Naive thymus-derived CD8-positive, alpha-beta T cell (primary cell): Measurements from ENCODE around the gene PAIP2B. TPM values are rescaled to one million over a fixed set of nuclear protein-coding genes. Genes with fewer than 3 reads are reported as not detected.

ENCODE experiments used
- ATAC-seq, 2 donors: fragments of 150-1000 bp; cut with Tn5 transposase in 1 of 2; sonication (Bioruptor Pico), chemical (Tn5 transposase) in 1 of 2; 1 replicate in 1 of 2; 2 replicates in 1 of 2; pipeline ENCODE4 v1.10.0; 2021; ENCODE audit warnings: mild to moderate bottlenecking in 2 of 2, moderate library complexity in 2 of 2
- POLR2A ChIA-PET: fragments of 350-600 bp; sonication (Branson Sonifier 250); formaldehyde crosslinking; loops from one replicate; lab custom pipeline; 2021; ENCODE audit warnings: antibody characterized with exemption; lab: Charles Lee
- DNase-seq, 10 donors: peaks; one replicate each; pipeline versions ENCODE4 v3.0.0 to v3.0.0-alpha.2; 2020 to 2022
- H3K27ac Mint-ChIP-seq, 10 donors: one replicate each; pipeline ENCODE4 v1.8.0; 2020 to 2022; ENCODE audit warnings: mild to moderate bottlenecking in 10 of 10, mixed read lengths in 10 of 10, moderate library complexity in 4 of 10, inconsistent platforms in 1 of 10
- H3K27me3 Mint-ChIP-seq, 5 donors: one replicate each; pipeline ENCODE4 v1.8.0; 2021 to 2022; ENCODE audit warnings: mixed read lengths in 5 of 5
- H3K36me3 Mint-ChIP-seq, 3 donors: one replicate each; pipeline ENCODE4 v1.8.0; 2020 to 2022; ENCODE audit warnings: mixed read lengths in 3 of 3, mild to moderate bottlenecking in 2 of 3, inconsistent platforms in 1 of 3
- H3K4me1 Mint-ChIP-seq, 4 donors: one replicate each; pipeline ENCODE4 v1.8.0; 2021 to 2022; ENCODE audit warnings: mixed read lengths in 4 of 4
- H3K4me3 Mint-ChIP-seq, 10 donors: one replicate each; pipeline ENCODE4 v1.8.0; 2020 to 2022; ENCODE audit warnings: mild to moderate bottlenecking in 10 of 10, mixed read lengths in 10 of 10, moderate library complexity in 6 of 10, inconsistent platforms in 1 of 10
- H3K9me3 Mint-ChIP-seq, 9 donors: one replicate each; pipeline ENCODE4 v1.8.0; 2020 to 2022; ENCODE audit warnings: mixed read lengths in 9 of 9, mild to moderate bottlenecking in 3 of 9, inconsistent platforms in 1 of 9, moderate library complexity in 1 of 9
- polyA plus RNA-seq, 3 donors: library from polyadenylated mRNA; unstranded; fragments of 300-500 nt; fragmentation: Illumina TruSeq; gene quantifications; one replicate each; pipeline ENCODE4 v1.2.3, GENCODE V29; 2021
- total RNA-seq, 8 experiments: library from RNA in 2 of 8; stranded (reverse) in 2 of 8; gene quantifications; one replicate each; pipeline ENCODE4 v1.2.3 and lab custom pipeline; 2021 to 2026

The PAIP2B gene
- total and polyA plus RNA-seq, 5 experiments from 2014 or later, result 1.9 to 12.2 (median 2.5) TPM

DNA sequence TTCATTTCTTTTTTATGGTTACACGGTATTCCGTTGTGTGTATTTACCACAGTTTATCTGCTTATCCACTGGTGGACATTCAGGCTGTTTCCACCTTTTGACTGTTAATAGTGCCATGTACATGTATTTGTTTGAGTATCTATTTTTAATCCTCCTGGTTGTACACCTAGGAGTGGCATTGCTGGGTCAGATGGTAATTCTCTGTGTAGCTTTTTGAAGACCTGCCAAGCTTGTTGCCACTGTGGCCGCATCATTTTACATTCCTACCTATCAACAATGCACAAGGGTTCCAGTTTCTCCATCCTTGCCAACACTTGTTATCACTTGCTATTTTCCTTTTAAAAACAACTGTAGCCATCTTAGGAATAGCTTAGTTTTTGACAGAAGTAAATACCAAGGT lies 83.1 kb downstream of the PAIP2B start:
- DNase-seq, result no peak
- Mint-ChIP-seq H3K27ac (peak overlapping the region in 3 of 10 donors; percentile 4 to 52 (median 13)), H3K9me3 (no peaks in the 10 kb centered on the region), H3K4me3 (no peak overlapping the region), H3K27me3 (no peaks in the 10 kb centered on the region), H3K36me3 (peaks cover 7 to 97% (median 14%) of the 10 kb centered on the region in 3 donors), H3K4me1 (peaks cover 0 to 11% (median 5%) of the 10 kb centered on the region in 4 donors)
- POLR2A ChIA-PET, result no interaction called here
- ATAC-seq, result no peak

DNA sequence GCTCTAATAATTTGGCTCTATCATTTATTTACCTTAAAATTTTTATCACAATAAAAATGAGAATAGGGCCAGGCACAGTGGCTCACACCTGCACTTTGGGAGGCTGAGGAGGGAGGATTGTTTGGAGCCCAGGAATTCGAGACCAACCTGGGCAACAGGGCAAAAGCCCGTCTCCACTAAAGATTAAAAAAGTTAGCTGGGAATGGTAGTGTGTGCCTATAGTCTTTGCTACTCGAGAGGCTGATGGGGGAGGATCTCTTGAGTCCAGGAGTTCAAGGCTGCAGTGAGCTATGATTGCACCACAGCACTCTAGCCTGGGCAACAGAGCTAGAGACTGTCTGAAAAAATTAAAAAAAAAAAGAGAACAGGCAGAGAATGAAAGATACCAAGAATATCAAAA lies 90.7 kb downstream of the PAIP2B start:
- no peak for DNase-seq
- Mint-ChIP-seq H3K4me3 (no peak overlapping the region), H3K4me1 (peaks cover 0 to 1% (median under 1%) of the 10 kb centered on the region in 4 donors), H3K9me3 (no peaks in the 10 kb centered on the region), H3K36me3 (peaks cover 0 to 73% (median 8%) of the 10 kb centered on the region in 3 donors), H3K27ac (no peak overlapping the region), H3K27me3 (no peaks in the 10 kb centered on the region)
- POLR2A ChIA-PET, result no interaction called here
- ATAC-seq, result no peak

DNA sequence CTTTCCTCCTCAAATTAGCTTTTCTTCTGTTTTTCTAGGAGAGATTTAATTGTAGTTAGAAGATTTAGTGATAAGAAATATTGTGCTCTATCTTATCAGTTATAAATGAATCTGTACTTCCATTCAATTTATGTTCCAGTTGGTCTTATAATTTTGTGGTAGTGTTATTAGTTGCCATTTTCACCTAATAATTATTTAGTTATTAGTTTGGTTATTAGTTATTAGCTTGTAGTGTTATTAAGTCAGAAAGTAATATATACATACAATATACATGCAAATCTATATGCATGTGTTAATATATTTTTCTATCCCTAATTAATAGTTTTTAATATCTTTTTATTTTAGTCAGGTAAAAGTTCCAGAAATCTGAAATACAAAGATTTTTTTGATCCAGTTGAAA lies 93.3 kb downstream of the PAIP2B start:
- DNase-seq, result no peak
- POLR2A ChIA-PET, result no interaction called here
- H3K9me3 Mint-ChIP-seq, result no peaks in the 10 kb centered on the region
- H3K27ac Mint-ChIP-seq, result no peak overlapping the region
- H3K36me3 Mint-ChIP-seq, result peaks cover 0 to 49% (median 5%) of the 10 kb centered on the region in 3 donors
- H3K27me3 Mint-ChIP-seq, result no peaks in the 10 kb centered on the region
- no peak for ATAC-seq
- H3K4me1 Mint-ChIP-seq, result peaks cover 5 to 13% (median 9%) of the 10 kb centered on the region in 4 donors
- no peak overlapping the region for H3K4me3 Mint-ChIP-seq

Other genes starting within 250 kb of the PAIP2B start
- 1 to 10 TPM; 1.3 to 1.6 TPM for gene ANKRD53, start 248.5 kb downstream of the PAIP2B start, total RNA-seq
- not detected for gene ANKRD53, start 248.5 kb downstream of the PAIP2B start, polyA plus RNA-seq
- 10 to 100 TPM; 58.1 to 63.1 TPM for gene TEX261, start 232.2 kb downstream of the PAIP2B start, total RNA-seq
- gene TEX261, start 232.2 kb downstream of the PAIP2B start, polyA plus RNA-seq, result 10 to 100 TPM; 33.7 to 40.6 (median 39.9) TPM
- 100 to 1,000 TPM in 1 of 2 experiments, 10 to 100 TPM in 1; 96.2 to 113 TPM for gene NAGK, start 158.5 kb downstream of the PAIP2B start, total RNA-seq
- 10 to 100 TPM; 33.7 to 51.1 (median 43.6) TPM for gene NAGK, start 158.5 kb downstream of the PAIP2B start, polyA plus RNA-seq
- gene MCEE, start 96.9 kb downstream of the PAIP2B start, total RNA-seq, result 10 to 100 TPM; 19.0 to 21.2 TPM
- 10 to 100 TPM; 20.9 to 25.1 (median 22.2) TPM for gene MCEE, start 96.9 kb downstream of the PAIP2B start, polyA plus RNA-seq
- 10 to 100 TPM; 55.7 to 58.6 TPM for gene MPHOSPH10, start 96.5 kb downstream of the PAIP2B start, total RNA-seq
- 10 to 100 TPM; 21.5 to 33.6 (median 24.1) TPM for gene MPHOSPH10, start 96.5 kb downstream of the PAIP2B start, polyA plus RNA-seq
- 100 to 1,000 TPM; 163 to 176 TPM for gene ZNF638, start 104.7 kb upstream of the PAIP2B start, total RNA-seq
- 10 to 100 TPM; 40.7 to 52.4 (median 51.9) TPM for gene ZNF638, start 104.7 kb upstream of the PAIP2B start, polyA plus RNA-seq
- 1 to 10 TPM; 3.4 to 3.5 TPM for gene DYSF, start 226.5 kb upstream of the PAIP2B start, total RNA-seq
- gene DYSF, start 226.5 kb upstream of the PAIP2B start, polyA plus RNA-seq, result 1 to 10 TPM; 3.0 to 3.2 (median 3.0) TPM